HG02970 (cell line): ENCODE data around the gene UBE2I.

ENCODE experiments used
- ATAC-seq: cut with Tn5 transposase; IDR thresholded peaks from one replicate; pipeline ENCODE4 v1.9.1; 2021; ENCODE audit warnings: mild to moderate bottlenecking, moderate library complexity, moderate number of reproducible peaks; ENCODE audit not compliant: unreplicated experiment, low FRiP score

Gene UBE2I

DNA sequence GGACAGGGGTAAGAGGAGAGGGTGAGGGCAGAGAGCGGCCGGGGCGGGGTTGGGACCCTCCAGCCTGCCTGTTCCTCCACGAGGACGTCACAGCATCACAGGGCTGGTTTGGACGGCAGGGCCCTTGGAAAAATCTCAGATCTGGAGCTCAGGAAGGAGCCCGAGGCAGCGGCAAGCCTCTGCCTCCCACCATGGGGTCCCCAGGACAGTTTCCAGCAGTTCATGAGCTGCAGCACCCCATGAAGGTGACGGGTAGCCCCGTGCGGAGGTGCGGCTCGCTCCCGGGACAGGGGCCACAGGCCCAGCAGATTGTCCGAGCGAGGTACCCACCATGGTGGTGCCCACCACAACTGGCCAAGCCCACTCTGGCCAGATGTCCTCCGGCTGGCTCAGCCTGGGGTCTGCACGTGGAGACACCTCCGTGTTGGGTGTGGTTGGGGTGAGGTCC lies 32.3 kb upstream of the UBE2I start:
- no peak for ATAC-seq

DNA sequence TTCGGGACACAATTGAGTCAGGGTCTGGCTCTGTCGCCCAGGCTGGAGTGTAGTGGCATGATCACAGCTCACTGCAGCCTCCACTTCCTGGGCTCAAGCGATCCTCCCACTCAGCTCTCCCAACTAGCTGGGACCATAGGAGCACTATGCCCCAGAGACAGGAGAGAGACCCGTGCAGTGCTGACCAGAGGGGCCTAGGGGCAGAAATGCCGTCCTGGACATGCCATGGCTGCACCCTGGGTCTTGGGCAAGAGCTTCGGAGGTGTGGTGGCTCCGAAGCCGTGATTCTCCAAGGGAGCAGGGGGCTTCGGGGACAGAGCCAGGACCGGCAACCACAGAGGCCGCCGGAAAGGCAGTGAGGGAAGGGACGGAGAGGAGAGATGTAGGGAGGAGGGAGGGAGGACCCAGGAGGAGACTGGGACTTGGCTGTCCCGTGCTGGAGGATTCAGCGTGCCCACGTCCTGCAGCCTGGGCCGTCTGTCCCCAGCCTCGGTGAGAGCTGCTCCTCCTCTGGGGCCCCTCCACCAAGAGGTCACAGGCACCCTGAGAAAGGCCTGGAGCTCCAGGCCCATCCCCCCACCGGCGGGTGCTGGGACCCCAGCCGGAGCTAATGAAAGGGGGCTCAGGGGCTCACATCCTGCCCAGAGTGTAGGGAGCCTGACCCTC lies 31.7 kb upstream of the UBE2I start:
- no peak for ATAC-seq

DNA sequence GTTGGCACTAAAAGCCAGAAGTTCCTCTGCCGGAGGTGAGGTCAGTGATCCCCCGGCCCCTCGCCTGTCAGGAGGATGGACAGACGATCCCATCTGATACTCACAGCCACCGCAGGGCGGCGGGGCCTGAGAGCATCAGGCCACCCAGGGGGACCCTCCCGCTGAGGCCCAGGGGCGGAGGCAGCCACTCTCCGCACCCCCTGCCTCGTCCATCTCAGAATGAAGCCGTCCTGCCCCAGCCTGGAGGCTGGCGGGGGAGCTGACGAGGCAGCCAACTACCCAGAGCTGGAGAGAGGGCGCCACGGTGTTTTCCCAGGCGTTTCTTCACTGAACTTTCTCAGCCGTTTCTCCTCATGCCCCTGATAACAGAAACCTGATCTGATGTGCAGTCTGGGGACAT lies 31.0 kb upstream of the UBE2I start:
- ATAC-seq, result no peak

DNA sequence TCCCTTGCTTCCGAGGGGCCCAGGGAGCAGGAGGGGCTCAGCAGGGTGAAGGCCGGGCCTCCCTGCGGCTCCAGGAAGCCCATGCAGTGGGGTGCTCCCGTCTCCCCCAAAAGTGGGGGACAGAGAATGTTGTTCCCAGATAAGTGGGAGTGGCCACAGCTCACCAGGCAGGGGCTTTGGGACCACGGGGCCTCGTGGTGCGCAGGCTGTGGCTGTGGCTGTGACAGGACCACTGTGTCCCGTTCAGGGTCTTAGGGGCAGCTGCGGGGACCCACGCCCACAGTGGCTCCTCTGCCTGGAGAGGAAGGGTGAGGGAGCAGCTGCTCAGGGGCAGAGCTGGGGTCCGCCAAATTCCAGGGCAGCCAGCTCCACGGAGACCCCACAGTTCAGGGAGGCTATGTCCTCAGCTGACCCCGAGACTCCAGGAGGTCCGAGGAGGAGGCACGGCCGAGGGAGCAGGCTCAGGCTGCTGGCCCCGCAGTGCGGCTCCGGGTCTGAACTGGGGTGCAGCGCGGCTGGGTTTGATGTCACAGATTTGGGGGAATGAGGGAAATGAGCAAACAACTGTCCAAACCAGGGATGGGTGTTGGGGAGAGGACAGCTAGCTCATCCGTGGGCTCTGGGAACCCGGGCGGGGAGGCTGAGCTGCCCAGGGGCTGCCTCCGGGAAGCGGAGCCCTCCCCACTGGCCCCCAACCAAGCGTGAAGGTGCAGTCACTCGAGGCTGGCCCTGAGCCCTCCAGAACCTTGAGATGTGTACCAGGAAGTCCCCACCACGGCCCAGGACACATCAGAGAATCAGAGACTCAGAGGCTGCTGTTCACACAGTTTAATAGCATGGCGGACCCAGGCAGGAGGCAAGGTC lies 30.1 kb upstream of the UBE2I start:
- ATAC-seq, result no peak

GRCh38 chr16:1279945-1280589 lies 29.4 kb upstream of the UBE2I start:
- ATAC-seq, result no peak

DNA sequence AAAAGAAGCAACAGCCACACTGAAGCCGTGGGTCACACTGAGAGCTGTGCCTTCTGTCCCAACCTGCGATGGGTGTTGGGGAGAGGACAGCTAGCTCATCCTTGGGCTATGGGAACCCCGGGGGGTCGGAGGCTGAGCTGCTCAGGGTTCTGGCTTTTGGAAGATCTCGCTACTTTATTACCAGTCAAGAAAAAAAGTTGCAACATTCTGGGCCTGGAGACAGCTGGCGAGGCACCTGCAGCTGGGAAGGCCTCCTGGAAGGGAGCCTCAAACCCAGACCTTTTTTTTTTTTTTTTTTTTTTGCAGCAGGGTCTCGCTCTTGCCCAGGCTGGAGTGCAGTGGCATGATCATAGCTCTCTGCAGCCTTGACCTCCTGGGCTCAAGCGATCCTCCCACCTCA lies 28.7 kb upstream of the UBE2I start:
- no peak for ATAC-seq

DNA sequence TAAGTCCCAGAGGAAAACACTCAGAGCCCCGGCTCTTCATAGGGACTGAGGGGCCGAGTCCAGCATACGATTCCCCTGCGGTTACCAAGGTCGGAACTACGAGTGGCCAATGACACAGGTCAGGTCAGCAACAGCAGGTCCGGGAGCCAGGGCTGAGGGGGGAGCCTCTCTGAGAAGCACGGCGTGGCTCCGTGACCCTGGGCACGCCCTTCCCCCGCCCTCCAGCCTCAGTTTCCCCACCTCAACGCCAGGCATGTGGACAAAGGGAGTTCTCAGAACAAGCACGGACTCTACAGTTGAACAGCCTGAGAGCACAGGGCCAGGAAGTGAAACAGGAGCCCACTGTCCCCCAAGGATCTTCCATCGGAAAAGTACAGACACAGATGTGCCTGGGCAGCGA lies 27.9 kb upstream of the UBE2I start:
- ATAC-seq, result no peak

DNA sequence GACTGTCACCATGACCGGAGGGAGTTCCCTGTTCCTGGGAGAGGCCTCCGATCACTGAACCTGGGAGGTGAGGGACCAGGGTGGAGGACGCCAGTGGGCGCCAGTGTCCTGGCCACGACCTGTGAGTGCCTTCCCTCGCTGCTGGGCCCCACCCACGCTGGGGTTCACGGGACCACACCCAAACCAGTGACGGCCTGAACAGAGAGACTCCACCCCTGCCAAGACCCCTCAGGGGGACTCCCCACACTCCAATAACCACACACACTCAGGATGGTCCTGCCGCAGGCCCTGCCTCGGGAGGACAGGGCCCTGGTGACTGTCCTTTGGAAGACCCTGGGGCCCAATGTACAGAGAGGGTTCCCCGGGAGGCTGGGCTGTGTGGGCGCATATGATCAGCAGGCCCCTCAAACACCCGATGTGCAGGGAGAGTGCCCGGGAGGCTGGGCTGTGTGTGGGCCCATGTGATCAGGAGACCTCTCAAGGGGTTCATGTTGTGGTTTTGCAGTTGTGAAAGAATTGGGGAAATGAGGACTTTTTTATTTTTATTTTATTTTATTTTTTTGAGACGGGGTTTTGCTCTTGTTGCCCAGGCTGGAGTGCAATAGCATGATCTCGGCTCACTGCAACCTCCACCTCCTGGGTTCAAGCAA lies 27.0 kb upstream of the UBE2I start:
- ATAC-seq, result no peak

DNA sequence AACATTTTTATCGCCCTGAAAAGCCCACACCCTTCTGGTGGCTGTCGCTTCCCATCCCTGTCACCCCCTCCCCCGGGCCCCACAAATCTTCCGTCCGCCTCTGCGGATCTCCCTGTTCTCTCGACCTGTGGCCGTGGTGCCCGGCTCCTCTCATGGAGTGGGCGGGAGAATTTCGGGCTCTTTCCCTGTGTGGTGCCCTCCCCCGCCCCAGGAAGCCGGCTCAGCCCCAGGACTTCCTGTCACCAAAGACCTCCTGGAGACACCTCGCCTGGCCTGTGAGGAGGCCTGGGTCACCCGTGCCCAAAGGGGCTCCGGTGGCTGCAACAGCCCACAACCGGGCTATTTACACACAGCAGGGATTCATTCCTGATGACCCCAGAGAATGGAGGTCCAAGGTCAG lies 26.1 kb upstream of the UBE2I start:
- ATAC-seq, result no peak

DNA sequence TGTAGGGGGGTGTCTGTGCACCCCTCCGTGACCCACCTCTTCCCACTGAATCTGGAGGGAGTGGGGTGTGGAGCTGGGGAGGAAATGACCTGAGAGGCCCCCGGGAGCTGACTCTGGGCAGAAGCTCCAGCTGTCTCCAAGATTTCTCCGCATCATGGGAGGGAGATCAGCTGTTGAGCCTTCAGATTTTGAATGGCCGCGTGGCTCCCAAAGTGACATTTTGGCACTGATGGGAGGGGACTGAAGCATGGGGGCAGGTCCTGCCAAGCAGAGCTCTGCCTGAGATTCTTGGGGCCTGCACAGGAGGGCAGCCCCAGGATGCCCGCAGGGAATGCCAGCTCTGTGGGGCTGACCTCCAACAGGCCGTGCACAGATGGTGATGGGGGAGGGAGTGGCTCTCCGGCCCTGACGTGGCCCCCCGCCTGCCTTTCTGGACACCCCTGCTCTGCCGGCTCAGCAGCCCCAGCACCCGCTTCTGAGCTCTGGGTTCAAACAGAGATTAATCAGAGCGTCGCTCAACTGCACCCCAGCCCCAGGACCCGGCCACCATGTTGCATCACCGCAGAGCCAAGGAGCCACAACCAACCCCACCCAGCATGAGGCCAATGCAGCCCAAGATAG lies 25.3 kb upstream of the UBE2I start:
- no peak for ATAC-seq

DNA sequence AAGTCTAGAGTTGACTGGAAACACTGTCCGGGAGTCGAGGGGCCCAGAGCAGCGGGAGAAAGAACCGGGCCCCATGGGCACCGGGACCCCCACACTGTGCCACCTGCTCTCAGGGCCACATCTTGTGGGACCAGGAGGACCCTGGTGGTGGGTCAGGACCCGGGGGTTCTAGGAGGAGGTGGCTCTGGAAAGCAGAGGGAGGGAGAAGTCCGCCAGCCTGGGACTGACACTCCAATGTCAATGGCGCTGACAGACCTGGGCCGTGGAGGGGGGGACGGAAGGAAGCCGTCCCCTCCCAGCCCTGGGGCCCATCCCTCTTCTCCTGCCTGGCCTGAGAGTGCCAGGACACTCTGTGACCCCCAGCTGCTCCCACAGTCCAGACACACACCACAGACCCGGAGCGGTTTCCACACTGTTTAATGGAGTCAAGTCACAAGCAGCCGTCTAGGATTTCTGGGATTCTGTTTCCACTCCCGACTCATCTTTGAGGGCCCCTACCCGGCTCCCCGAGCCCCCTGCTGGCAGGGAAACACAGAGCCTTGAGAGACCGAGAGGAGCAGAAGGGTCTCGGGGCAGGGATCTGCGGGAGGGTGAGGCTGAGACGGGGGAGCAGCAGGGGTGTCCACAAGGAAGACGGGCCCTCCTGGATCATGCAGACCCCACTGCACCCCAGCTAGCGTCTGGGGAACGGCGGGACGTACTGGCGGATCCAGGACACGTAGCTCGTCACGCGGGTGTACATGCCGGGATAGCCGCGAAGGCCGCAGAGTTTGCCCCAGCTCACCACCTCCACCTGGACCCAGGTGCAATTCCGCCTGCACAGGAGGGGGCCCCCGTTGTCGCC lies 23.5 kb upstream of the UBE2I start:
- ATAC-seq, result no peak

DNA sequence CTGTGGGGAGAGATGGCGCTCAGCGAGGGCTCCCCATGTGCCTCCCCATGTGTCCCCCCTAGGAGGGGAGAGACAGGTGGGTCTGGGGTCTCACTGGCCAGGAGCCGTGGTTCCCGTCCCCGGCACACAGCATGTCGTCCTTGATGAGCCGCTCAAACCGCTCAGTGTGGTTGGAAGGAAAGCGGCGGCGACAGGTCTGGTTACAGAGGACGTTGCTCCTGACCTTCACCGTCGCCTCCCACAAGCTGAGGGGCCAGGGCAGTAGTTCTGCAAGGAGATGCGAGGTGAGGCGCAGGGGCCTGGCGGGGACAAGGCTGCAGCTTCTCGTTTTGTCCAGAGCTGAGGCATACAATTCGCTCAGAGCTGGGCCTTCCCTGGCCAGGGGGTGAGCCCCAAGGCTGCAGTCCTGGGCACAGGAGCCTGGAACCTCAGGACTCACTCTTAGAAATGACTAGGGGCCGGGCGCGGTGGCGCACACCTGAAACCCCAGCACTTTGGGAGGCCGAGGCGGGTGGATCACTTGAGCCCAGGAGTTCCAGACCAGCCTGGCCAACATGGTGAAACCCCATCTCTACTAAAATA lies 22.8 kb upstream of the UBE2I start:
- no peak for ATAC-seq

GRCh38 chr16:1287982-1288670 lies 21.3 kb upstream of the UBE2I start:
- no peak for ATAC-seq

DNA sequence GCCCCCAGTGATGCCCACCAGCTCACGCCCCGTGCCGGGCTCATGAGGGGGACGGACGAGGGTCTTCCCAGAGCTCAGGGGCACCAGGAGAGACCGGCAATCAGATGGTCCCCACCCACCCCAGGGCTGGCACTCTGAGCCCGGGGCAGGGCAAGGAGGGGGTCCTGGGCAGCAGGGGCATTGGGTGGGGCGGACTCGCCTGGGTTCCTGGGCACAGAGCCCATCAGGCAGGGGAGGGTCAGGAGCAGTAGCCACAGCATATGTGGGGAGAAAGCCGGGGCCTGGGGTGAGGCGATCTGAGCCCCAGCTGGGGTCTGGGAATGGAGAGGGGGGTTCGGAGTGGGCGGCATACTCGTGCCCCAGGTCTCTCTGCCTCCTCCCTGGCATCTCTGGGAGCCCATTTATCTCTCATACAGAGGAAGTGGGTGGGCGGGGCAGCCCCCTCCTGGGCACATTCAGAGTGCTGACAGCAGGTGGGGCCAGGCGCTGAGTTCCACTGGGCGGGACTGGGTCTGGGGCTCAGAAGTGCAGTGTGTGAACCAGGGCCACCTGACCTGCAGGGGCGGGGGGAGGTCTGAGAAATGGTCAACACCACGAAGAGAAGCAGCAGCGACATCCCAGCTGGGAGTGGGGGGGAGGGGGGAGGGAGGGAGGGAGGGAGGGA lies 20.5 kb upstream of the UBE2I start:
- ATAC-seq, result no peak

DNA sequence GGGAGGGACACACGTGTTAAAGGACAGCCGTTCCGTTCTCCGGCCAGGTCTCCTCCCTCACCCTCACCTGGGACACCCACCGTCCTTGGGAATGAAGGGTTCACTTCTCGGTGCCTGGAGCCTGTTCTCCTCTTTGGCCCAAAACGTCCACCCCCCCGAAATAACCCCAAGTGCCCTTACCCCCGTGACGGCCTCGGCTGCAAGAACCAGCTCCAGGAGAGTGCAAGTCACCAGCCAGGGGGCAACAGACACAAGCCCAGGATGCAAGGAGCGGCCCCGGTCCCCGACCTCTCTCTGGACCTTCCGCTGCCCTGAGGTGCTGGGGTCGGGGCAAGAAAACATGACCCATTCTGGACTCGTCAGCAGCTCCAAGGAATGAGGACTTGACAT lies 20.0 kb upstream of the UBE2I start:
- ATAC-seq, result no peak

- no peak for ATAC-seq
Measured at GRCh38 chr16:1290063-1290501, 19.4 kb upstream of the UBE2I start.

- no peak for ATAC-seq
Measured at GRCh38 chr16:1290860-1291575, 18.4 kb upstream of the UBE2I start.

DNA sequence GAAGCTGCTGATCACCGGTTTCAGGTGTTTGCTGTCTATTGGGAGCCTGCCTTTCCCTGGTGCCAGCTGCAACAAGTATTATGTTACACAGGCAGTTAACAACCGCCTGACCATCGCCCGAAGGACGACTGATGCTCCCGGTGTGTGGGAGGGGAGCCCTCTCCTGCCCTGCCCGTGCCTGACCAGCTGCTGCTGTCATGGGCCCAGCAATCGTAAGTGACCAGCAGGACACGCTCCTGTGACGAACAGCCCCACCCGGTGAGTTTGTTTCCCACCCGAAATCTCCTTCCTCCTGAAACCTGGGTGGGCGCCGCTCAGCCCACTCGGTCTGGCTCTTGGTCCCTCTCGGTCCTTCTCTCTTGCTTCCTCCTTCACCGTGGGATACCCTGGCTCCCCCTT lies 17.9 kb upstream of the UBE2I start:
- no peak for ATAC-seq
